Sigmoid colon (tissue), 4 donors: Measurements from ENCODE around the gene TRPM4.

Source experiments
- EP300 ChIP-seq, 4 donors: sonication (generic); formaldehyde crosslinking; IDR thresholded peaks; one replicate each; pipeline ENCODE4 v1.6.1; 2017; ENCODE audit warnings: antibody characterized with exemption in 4 of 4
- POLR2A ChIP-seq, 2 donors: fragments of 450-650 bp; IDR thresholded peaks; one replicate each; pipeline ENCODE4 v1.6.1; 2016; ENCODE audit warnings: antibody characterized with exemption in 2 of 2, mild to moderate bottlenecking in 2 of 2, moderate library complexity in 2 of 2
- TF ChIP-seq, protein P1 (sequence below), 4 experiments: fragments of 450-650 bp in 3 of 4; fragments of 200-600 bp in 1 of 4; IDR thresholded peaks; one replicate each; pipeline ENCODE4 v1.5.1; 2016 to 2019; ENCODE audit warnings: antibody characterized with exemption in 4 of 4, mild to moderate bottlenecking in 3 of 4, moderate library complexity in 2 of 4

DNA sequence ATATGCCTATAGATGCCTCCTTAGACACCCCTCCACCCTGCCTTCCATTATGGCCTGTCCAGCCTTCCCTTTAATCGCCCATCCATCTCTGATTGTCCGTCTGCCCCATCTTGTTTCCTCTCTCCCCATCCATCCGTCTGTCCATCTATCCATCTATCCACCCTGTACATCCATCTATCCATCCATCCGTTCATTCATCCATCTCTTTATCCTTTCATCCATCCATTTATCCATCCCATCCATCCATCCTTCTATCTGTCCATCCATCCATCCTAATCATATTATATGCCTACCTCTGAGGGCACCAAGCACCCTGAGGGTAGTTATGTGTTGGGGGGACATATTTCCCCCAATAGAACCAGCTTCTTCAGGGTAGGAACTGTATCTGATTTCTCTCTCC, 23.1 kb downstream of the TRPM4 start:
- TF ChIP-seq, protein P1, sequence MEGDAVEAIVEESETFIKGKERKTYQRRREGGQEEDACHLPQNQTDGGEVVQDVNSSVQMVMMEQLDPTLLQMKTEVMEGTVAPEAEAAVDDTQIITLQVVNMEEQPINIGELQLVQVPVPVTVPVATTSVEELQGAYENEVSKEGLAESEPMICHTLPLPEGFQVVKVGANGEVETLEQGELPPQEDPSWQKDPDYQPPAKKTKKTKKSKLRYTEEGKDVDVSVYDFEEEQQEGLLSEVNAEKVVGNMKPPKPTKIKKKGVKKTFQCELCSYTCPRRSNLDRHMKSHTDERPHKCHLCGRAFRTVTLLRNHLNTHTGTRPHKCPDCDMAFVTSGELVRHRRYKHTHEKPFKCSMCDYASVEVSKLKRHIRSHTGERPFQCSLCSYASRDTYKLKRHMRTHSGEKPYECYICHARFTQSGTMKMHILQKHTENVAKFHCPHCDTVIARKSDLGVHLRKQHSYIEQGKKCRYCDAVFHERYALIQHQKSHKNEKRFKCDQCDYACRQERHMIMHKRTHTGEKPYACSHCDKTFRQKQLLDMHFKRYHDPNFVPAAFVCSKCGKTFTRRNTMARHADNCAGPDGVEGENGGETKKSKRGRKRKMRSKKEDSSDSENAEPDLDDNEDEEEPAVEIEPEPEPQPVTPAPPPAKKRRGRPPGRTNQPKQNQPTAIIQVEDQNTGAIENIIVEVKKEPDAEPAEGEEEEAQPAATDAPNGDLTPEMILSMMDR (IDR thresholded peaks at IDR 0.05) = no peak
- no peak for TF ChIP-seq EP300 (IDR thresholded peaks at IDR 0.05)
- TF ChIP-seq POLR2A (IDR thresholded peaks at IDR 0.05) = no peak
